GM18909 (cell line): ENCODE measurements around the gene FAM156A.
"Not testable (repeated sequence)": the region's sequence is repeated elsewhere in the genome, so short reads cannot be mapped to it uniquely, and the experiment has no call there.

Source experiments
- ATAC-seq: cut with Tn5 transposase; IDR thresholded peaks from one replicate; pipeline ENCODE4 v1.9.1; 2021; ENCODE audit warnings: mild to moderate bottlenecking; ENCODE audit not compliant: unreplicated experiment, poor library complexity

The FAM156A gene

GRCh38 chrX:52967922-52968321 is 9.6 kb upstream of the FAM156A start:
- not testable (repeated sequence) for ATAC-seq

- not testable (repeated sequence) for ATAC-seq
Measured at GRCh38 chrX:52966993-52967738, 8.8 kb upstream of the FAM156A start.

- ATAC-seq: peak; percentile 34
Measured at GRCh38 chrX:52958961-52959360, 643 bp upstream of the FAM156A start.

- not testable (repeated sequence) for ATAC-seq
Measured at GRCh38 chrX:52949884-52950283, 8.4 kb downstream of the FAM156A start.

- not testable (repeated sequence) for ATAC-seq
Measured at GRCh38 chrX:52949325-52949724, 9.0 kb downstream of the FAM156A start.

GRCh38 chrX:52948265-52948664 is 10.1 kb downstream of the FAM156A start:
- not testable (repeated sequence) for ATAC-seq

GRCh38 chrX:52947501-52947900 is 10.8 kb downstream of the FAM156A start:
- not testable (repeated sequence) for ATAC-seq

- not testable (repeated sequence) for ATAC-seq
Measured at GRCh38 chrX:52945838-52946494, 12.4 kb downstream of the FAM156A start.

GRCh38 chrX:52941728-52942127 is 16.6 kb downstream of the FAM156A start:
- not testable (repeated sequence) for ATAC-seq

GRCh38 chrX:52940704-52941103 is 17.6 kb downstream of the FAM156A start:
- not testable (repeated sequence) for ATAC-seq

GRCh38 chrX:52935470-52935784 is 22.9 kb downstream of the FAM156A start:
- ATAC-seq: not testable (repeated sequence)

- peak; percentile 95 for ATAC-seq
Measured at GRCh38 chrX:52934704-52935469, 23.4 kb downstream of the FAM156A start.

GRCh38 chrX:52933976-52934703 is 24.2 kb downstream of the FAM156A start:
- ATAC-seq: no peak

GRCh38 chrX:52933213-52933612 is 25.1 kb downstream of the FAM156A start:
- no peak for ATAC-seq

- ATAC-seq: not testable (repeated sequence)
Measured at GRCh38 chrX:52930214-52930613, 28.1 kb downstream of the FAM156A start.

- ATAC-seq: peak; percentile 45
Measured at GRCh38 chrX:52923781-52924241, 34.5 kb downstream of the FAM156A start.

- ATAC-seq: not testable (repeated sequence)
Measured at GRCh38 chrX:52914704-52915103, 43.6 kb downstream of the FAM156A start.

- not testable (repeated sequence) for ATAC-seq
Measured at GRCh38 chrX:52913681-52914080, 44.6 kb downstream of the FAM156A start.

GRCh38 chrX:52909313-52909969 is 48.9 kb downstream of the FAM156A start:
- ATAC-seq: not testable (repeated sequence)

- ATAC-seq: not testable (repeated sequence)
Measured at GRCh38 chrX:52907900-52908299, 50.4 kb downstream of the FAM156A start.
